ENCODE results near the gene MUC15.
"Not testable (repeated sequence)": the region's sequence is repeated elsewhere in the genome, so short reads cannot be mapped to it uniquely, and the experiment has no call there.

MUC15 gene, protein sequence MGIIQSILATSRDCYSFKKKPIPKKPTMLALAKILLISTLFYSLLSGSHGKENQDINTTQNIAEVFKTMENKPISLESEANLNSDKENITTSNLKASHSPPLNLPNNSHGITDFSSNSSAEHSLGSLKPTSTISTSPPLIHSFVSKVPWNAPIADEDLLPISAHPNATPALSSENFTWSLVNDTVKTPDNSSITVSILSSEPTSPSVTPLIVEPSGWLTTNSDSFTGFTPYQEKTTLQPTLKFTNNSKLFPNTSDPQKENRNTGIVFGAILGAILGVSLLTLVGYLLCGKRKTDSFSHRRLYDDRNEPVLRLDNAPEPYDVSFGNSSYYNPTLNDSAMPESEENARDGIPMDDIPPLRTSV

DNA sequence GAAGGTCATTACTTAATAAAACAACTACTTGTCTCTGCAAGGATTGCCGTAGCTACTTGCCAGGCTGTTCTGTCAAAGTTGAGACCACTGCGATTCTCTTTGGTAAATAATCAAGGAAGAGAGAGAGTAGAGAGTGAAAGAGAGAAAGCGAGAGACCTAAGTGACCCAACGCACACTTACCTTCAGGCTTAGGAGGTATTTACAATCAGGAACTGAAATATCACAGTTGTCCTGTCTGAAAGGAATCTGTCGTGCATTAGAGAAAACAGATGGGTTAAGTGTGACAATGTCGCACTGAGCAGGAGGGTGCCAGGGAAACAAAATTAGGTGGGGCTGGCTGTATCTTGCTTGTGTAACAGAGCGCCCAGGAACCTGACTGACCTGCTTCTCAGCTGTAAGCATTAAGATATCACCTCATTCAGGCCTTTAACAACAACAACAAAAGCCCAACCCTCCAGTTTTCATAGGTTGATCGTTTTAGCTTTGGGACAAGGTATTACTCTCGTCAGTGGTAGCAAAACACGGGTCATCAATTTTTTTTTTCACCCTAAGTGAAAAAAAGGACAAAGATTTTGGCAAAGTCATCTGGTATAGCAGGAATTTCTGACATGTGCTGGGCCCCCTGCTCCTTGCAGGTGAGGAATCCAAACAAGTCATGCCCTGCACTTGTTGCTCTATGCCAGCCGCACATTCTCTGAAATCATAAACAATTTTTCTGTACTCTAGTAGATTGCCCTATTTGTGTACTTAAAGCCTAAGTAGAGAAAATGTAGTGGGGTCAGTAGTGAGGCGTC, at the start of gene MUC15:
Gene MUC15 (minus strand): TSS at position 403 of the 794 bp plus-strand sequence. CDS start 5,169 bp downstream, outside the sequence.
- DNase-seq: no peak

DNA sequence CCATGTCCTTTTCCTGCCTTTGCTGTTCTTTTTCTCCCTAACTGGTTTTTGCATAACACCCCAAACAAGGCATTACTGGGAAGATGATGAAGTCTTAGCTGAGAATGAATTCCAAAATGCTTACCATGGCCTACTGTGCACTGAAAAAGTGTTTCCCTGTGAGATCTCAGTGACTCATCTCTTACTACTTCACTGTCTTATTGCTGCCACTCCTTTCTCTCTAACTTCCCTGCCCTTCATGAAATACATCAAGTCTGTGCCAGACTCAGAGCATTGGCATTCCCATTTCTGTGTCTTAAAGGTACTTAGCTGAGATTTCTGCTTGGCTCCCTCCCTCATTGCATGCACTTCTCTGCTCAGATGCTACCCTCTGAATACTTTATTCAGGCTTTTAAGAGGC, 49.1 kb upstream of the MUC15 start:
- no peak for DNase-seq

DNA sequence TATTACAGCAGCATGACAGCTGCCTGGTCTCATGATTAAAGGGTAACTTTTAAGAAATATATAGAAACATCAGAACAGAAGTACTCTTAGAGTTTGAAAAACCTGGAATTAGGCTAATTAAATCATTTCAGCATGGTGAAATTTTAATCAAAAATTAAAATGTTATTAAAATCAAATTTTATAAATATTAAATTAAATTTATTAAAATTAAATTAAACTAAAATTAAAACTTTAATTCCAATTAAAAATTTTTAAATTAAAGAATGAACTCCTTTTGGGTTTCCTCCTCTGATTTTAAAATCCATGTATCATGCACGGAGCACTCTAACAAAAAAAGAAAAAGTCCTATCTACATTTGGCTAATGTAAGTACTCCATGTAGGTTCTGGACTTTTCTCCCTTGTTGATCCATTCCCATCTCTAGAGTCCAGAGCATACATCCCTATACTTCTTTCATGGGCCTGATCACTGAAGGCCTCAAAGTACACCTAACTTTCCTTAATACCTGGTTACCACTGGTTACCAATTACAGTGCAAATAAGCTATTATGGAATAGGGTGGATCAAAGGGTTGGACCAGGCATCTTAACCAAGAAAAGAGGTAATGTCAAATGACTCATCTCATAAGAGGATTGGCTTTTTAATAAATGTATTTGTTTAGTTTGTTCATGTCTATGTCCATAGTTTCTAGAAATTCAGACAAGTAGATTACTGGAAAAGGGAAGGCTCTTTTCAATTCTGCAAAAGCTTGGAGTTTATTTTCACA, 48.4 kb upstream of the MUC15 start:
- DNase-seq: no peak

DNA sequence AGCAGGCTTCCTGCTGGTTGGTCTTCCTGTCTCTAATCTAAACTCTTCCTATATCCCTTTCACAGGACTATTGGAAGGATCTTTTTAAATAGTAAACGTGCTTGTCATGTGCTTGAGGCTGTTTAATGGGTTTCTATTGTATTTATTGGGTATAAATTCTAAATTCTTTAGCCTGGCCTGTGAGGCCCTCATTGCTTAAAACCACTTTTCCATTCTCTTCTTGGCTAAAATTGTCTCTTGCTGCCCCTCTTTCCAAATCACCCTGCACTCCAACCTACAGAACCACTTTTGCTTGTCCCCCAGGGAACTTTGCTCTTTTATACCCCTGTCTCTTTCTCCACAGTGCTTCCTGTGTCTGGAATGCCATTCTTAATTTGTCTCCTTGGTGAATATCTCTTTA, 46.4 kb upstream of the MUC15 start:
- DNase-seq: no peak

DNA sequence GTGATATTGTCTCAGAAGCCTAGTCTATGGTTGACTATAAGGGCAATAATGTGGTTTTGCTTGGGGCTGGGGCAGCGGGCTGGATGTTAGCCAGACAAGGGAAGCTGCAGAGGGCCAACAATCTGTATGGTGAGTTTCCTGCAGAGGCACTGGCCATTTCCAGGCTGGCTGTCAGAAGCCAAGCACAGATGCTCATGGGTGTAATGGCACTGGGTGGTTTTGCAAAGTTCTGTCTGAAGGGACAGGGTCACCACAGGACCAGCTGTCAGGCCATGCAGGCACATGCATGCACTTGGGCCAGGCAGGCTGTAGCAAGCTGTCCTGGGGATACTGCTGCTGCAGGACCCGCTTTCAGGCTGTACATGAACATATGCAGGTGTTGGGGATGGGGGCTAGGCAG, 41.7 kb upstream of the MUC15 start:
- DNase-seq: no peak

DNA sequence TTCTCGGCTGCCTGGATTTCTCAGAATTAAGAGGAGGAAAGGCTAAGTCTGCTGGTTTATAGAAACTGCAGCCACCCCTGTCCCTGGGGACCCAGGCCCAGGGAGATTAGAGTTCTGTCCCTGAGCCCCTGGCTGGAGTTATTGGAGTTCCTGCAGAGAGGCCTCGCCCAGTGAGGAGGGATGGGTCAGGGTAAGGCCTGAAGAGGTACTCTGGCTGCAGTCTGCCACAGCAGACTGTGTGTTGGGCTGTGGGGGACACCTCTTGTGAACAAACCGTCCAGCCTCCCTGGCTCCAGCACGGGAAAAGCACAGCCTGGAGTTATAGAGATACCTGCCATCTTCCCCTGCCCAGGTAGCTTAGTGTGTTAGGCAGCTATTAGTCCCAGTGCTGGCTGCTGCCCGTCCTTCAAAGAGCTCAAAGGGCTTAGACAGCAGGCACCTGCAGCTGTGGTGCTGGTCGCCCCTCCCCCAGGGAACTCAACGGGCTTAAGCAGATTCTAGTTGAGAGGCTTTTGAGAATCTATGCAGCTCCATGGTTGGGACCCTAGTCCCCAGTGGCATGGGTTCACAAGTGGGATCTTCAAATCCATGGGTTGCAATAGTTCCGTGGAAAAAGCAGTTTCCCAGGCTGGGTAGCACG, 36.6 kb upstream of the MUC15 start:
- no peak for DNase-seq

DNA sequence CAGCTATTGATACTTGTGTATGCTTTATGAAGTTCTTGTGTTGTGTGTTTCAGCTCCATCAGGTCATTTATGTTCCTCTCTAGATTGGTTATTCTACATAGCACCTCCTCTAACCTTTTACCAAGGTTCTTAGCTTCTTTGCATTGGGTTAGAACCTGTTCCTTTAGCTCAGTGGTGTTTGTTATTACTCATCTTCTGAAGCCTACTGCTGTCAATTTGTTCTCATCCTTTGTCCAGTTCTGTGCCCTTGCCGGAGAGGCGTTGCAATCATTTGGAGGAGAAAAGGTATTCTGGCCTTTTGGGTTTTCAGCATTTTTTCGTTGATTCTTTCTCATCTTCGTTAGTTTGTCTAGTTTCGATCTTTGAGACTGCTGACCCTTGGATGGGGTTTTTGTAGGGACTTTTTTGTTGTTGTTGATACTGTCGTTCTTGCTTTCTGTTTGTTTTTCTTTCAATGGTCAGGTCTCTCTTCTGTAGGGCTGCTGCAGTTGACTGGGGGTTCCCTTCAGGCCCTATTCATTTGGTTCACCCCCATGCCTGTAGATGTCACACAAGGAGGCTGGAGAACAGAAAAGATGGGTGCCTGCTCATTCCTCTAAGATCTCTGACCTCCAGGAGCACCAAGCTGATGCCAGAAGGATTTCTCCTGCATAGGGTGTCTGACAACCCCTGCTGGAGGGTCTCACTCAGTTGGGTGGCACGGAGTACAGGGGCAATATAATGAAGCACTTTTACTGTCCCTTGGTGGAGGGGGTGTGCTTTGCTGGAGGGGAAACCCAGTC, 35.9 kb upstream of the MUC15 start:
- DNase-seq: no peak

DNA sequence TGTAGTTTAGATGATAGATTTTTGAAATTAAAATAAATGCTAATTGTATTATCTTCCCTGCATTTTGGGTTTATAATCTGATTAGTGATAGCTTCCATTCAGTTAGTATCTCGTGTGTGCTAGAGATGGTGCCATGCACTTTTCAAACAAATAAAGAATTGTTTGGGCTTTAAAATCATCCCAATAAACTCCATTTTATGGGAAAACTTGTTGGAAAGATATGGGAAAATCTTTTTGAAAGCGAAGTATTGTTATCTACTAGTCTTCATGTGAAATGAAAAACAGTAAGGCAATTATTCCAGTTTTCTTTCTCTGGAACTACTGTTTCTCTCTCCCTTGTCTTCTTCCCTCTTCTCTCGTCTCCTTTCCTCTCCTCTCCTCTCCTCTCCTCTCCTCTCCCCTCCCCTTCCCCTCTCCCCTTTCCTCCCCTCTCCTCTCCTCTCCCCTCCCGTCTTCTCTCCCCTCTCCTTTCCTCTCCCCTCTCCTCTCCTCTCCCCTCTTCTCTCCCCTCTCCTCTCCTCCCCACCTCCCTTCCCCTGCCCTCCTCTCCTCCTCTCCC, 27.9 kb upstream of the MUC15 start:
- DNase-seq: no peak

DNA sequence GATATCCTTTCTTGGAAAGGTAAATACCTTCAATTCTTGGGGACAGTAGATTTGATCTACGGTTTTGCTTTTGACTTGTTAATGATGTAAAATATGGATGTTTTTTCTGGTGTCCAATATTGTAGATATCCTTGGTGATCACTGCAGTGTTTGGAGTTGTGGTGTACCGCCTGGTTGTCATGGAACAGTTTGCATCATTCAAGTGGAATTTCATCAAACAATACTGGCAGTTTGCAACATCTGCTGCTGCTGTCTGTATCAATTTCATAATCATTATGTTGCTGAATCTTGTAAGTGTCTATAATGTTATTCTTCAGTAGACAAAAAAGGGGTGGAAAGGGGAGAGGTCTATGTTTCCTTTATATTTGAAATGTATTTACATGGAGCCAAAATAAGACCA, 27.4 kb upstream of the MUC15 start:
- no peak for DNase-seq

DNA sequence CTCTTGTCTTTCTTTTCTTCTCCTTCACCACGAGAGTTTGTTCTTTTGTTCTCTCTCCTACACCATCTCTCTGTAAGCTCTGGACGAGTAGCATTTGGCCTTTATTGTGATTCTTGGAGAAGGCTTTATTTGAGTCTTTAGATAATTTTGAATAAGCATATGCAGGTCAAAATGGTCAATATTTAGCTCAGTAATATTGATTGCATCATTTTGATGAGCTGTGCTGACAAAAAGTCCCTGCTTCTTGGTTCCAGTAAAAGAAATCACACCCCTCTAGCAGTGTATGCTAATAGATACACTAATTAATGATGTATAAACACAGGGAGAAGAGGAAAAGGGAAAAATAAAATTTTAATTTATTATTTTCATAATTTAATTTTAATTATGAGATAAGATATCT, 25.8 kb upstream of the MUC15 start:
- no peak for DNase-seq

DNA sequence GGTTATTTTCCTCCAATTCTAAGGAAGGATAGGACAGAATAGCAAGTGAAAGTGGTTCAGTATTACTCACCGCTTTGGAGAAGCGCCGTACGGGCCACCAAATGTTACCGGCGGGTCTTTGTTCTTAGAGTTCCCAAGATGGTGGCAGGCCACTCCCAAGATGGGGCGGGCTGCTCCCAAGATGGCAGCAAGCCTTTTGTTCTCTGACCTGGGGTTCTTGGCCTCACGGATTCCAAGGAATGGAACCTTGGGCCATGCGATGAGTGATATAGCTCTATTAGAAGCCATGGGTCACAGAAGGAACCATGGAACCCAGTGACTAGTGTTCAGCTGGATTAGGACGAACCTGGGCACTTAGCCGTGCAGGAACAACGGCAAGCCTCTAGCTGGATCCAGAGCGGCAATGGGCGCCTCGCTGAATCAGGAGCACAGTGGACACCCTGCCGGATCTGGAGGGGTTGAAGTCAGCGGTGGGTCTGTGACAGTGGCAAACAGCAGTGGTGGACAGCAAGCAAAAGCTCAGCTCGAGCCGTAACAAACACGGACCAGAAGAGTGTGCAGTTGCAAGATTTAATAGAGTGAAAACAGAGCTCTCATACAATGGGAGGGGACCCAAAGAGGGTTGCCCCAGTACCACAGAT, 25.1 kb upstream of the MUC15 start:
- not testable (repeated sequence) for DNase-seq

DNA sequence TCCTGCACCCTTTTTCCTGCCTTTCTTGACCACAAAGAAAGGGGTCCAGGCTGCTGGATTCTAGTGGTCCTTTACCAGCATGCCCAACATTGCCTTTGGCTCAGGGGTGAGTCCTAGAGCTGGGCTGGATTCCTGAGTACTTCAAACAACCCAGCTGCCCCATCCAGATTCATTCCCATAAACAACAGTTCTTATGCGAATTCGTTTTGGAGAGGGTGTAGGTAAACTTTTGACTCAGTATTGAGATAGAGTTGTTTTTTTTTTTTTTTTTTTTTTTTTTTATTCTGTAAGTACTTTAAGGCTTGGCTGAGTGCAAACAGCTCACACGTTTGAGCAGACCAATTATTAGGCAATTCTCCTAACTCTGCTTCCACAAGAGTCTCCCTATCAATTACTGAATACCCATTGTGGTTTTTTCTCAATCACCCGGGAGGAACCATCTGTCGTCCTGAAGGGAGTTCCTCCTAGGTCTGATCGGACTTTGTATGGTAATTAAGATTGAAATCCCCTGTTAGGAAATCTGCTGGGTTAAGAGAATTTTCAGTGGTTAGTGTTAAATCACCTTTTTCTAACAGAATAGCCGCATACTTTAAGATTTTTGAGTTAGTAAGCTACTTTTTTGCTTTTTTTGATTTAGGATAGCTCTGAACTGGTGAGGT, 23.3 kb upstream of the MUC15 start:
- not testable (repeated sequence) for DNase-seq

DNA sequence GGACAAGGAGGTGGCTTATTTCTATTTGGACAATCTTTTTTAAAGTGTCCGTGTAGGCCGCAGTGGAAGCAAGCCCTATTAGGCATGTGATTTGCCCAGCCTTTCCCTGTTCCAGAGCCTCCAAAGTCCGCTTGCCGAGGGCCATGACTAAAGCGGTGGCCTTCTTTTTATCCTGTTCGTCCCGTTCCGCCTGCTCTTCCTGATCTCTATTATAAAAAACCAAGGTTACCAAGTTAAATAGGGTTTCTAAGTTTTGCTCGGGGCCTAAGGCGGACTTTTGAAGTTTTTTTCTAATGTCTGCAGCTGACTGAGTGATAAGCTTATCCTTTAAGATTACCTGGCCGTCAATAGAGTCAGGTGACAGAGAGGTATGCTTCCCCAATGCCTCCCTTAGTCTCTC, 21.6 kb upstream of the MUC15 start:
- DNase-seq: no peak

DNA sequence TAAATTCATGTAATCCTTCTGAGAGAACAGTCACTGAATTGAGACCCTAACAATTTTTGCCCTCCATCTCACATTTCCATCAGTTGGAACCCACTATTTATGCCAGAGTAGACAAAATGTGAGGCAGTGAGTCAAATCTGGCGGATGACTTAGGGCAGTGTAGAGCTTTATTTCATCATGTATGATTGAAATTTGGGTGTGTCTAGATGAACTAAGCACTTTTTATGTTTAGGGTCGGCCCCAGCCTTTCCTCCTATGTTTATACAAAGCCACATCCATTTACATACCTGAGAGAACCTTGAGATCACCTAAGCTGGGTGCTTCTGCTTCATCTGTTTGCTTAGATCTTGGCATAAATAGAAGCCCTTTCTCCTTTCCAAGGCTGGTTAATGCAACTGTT, 15.0 kb upstream of the MUC15 start:
- no peak for DNase-seq

DNA sequence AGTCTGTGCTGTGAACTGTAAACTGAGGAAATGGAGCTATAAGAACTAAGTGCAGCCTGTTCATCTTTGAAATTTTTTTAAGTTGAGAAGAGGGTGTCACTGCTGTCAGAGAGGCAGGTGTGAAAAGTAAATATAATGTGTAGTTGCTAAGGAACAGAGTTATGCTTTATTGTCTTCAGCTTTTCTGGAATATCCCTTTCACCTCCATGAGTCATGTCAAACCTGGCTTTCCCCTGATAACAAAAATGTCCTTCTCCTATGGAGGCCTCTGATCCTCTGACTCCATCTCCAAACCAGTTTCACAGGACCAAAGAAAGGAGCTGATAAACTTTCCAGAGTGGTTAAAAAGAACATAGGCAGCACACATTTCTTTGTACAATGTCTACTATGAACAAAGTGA, 12.8 kb upstream of the MUC15 start:
- DNase-seq: no peak

DNA sequence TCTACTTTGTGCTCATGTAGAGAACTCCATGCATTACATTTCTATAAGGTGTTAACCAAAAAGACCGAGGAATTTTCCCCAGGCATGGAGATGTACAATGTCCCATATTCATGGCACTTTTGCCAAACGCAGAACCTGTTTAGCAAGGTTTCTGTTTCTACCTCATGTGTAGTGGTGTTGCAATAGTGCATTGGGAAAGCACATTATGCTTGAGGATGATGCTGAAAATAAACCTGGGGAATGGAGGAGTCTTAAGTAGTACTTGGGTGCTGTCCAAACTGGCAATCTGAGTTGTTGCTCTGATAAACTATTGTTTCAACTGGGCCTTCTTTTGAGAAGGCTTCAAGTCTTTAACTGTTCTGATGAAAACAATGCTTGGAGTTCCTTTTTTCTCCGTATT, 11.5 kb upstream of the MUC15 start:
- DNase-seq: peak in 1 of 2 experiments; percentile 33

DNA sequence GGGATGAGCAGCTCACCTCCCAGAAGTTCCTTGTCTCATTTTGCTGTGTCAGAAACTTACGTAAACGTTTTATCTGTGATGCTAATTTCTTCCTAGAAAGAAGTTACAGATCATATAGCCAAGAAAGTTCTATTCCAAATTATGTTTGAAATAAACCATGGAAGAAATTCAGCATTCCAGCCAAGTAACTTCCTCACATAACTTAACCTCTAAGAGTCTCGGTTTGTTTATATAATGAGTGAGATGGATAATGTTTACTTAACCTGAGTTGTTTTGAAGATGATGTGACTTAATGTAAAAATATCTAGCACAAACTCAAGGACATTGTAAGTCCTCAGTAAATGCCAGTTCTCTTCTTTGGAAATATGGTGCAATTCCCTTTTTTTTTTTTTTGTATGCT, 8.9 kb upstream of the MUC15 start:
- no peak for DNase-seq

DNA sequence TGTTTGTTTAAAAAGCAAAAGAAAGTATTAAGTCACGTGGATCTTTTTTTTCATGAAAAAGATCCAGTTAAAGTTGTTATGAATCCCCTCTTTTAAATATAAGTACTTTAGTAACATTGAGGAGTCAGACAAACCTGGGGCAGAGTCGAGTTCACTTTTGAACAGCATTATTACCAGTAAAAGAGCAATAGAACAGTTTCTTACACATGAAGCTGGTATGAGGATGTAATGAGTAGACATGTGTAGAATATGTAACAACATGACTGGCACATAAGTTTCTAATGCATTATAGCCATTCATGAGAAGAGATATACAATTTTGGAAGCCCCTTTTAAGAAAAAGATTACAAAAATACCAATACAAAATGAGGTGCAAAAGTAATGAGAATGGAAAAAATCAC, 7.6 kb upstream of the MUC15 start:
- DNase-seq: no peak

DNA sequence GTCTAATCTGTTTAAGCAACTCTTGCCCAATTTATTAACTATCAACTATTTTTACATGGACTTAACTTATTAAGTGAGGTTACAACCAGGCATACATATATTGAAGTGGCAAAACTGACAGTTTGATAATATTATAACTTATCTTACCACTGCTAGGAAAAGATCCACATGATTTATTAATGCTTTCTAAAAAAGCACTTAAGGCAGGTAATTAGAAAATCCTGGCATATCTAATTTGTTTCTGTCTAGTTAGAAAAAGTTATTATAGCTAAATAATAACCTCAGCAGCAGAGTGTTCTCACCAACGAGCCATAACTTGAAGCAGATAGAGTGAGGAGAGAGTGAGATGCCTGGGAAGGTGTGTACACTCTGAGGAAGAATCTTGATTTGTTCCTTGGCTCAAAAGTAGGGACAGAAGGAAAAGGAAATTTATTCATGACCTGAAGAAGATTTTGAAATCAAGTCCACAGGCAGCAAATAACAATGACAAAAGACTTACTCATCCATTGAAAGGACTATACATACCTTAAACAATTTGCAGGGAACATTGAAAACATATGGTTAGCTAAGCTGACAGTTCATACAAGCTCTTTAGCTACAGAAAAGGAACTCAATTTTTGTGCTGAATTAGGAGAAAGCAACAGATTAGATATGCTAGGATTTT, 7.1 kb upstream of the MUC15 start:
- no peak for DNase-seq

DNA sequence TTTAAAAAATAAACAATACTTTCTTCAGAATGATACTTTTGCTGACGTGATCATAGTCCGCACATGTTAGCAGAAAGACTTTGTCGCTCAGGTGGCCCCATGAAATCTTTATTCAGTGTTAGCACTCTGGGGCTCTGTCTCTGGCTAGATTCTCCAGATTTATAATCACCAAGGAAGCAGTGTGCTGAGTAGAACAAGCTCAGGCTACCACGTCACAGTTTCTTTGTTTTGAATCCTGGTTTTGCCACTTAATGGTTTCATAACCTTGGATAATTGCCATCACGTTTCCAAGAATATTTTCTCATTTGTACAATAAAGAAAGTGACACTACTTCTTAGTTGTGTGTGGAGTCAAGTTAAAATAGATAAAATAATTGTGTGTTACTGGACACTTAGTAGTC, 3.9 kb upstream of the MUC15 start:
- DNase-seq: no peak
